Measurements from ENCODE around the gene DDIT4. TPM values are rescaled to one million over a fixed set of nuclear protein-coding genes. Genes with fewer than 3 reads are reported as not detected.

The DDIT4 gene
- total and polyA plus RNA-seq, 9 of the 15 experiments (the other 6 are each of a cell fraction or from before 2014, with no cell fraction given), result 8.2 to 675 (median 159) TPM

- peak; percentile 94 for TF ChIP-seq THAP7 (CRISPR knock-in tag; IDR thresholded peaks at IDR 0.05)
- TF ChIP-seq ZNF282 (CRISPR knock-in tag; IDR thresholded peaks at IDR 0.05), result no peak
- TF ChIP-seq CBX1 (IDR thresholded peaks at IDR 0.05; ENCODE audit: low read depth), result 0 out of 2 replicates have a peak, but pooled peaks have one; percentile 26
- 0 out of 2 replicates have a peak, but pooled peaks have one; percentile 32 for TF ChIP-seq CREB3 (tag; conservative IDR thresholded peaks at IDR 0.05; ENCODE audit: low read depth)
- TF ChIP-seq ZNF354B (CRISPR knock-in tag; IDR thresholded peaks at IDR 0.05), result peak; percentile 41
- TF ChIP-seq HBP1 (CRISPR knock-in tag; IDR thresholded peaks at IDR 0.05), result peak; percentile 95; the same call in 1 of the 2 replicates
- TF ChIP-seq ELK1 (CRISPR knock-in tag; IDR thresholded peaks at IDR 0.05), result no peak
- no peak for TF ChIP-seq ZNF224 (CRISPR knock-in tag; IDR thresholded peaks at IDR 0.05)
- no peak for TF ChIP-seq ZNF347 (CRISPR knock-in tag; IDR thresholded peaks at IDR 0.05; ENCODE audit: low read depth)
- TF ChIP-seq MIER1 (IDR thresholded peaks at IDR 0.05; ENCODE audit: low read depth), result no peak
- TF ChIP-seq XRCC3 (IDR thresholded peaks at IDR 0.05), result no peak
- TF ChIP-seq CLOCK (CRISPR knock-in tag; IDR thresholded peaks at IDR 0.05; ENCODE audit: borderline replicate concordance), result no peak
- no peak for TF ChIP-seq ZNF274 (IDR thresholded peaks at IDR 0.05; ENCODE audit: borderline replicate concordance, low read depth, low read length)
- peak; percentile 30 to 45; a peak in 2 of 4 replicates for TF ChIP-seq NRF1 (conservative IDR thresholded peaks at IDR 0.05 in 1 of 2, IDR thresholded peaks at IDR 0.05 in 1 of 2)
- no peak for TF ChIP-seq TCF7 (IDR thresholded peaks at IDR 0.05; ENCODE audit: borderline replicate concordance)
- TF ChIP-seq HES1 (IDR thresholded peaks at IDR 0.05; ENCODE audit: low read depth), result no peak
- no peak for TF ChIP-seq SRSF7 (optimal IDR thresholded peaks at IDR 0.05; ENCODE audit: low read depth, low read length)
- peak; percentile 60 for TF ChIP-seq PML (IDR thresholded peaks at IDR 0.05; ENCODE audit: low read length)
- peak; percentile 6; the same call in 1 of the 2 replicates for TF ChIP-seq ZNF444 (CRISPR knock-in tag; IDR thresholded peaks at IDR 0.05)
- TF ChIP-seq HNRNPH1 (optimal IDR thresholded peaks at IDR 0.05; ENCODE audit: low read depth, low read length), result no peak
These were observed 3.0 kb downstream of the DDIT4 start (continued) for GRCh38 chr10:72276421-72277339.
